Left renal cortex interstitium (tissue), 4 donors: ENCODE measurements around the gene TOP3A. TPM values are rescaled to one million over a fixed set of nuclear protein-coding genes. Genes with fewer than 3 reads are reported as not detected.

Experiments
- DNase-seq, 4 donors: peaks; one replicate each; pipeline ENCODE4 v3.0.0-alpha.2; 2013; ENCODE audit warnings: low read depth in 4 of 4, low spot score in 2 of 4, missing footprints in 1 of 4
- polyA plus RNA-seq, 4 donors: library from polyadenylated mRNA; unstranded; fragments of 120-200 nt; gene quantifications; one replicate each; pipeline ENCODE4 v1.2.1, GENCODE V29; 2013; ENCODE audit not compliant: insufficient read length in 4 of 4

Gene TOP3A
- polyA plus RNA-seq, 4 donors: 38.1 to 60.8 (median 45.2) TPM

DNA sequence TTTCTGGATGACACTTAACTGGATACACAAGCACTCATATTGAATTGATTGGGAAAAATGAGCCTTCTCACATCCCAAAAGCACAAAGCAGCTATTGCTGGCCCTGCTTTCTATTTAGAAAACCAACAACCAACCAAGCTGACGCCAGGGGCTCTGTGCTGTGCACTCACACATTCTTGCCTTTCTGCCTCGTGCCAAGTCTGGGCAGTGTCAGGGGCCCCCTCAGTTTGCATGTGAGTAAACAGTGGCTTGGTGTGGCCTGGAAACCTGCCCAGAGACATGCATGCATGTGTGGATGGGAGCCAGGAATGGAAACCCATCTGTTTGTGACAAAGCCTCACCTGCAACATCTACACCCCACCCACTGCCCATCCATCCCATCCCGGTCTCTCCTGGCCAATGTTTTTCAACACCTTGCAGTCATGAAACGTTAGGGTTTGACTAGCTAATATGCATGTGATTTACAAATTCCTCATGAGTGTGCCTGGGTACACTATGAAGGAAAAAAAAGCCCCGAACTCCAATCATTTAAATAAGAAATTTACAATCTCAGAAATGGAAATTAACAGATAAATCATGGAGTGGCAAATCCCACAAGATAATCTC is 33.9 kb downstream of the TOP3A start:
- no peak for DNase-seq

DNA sequence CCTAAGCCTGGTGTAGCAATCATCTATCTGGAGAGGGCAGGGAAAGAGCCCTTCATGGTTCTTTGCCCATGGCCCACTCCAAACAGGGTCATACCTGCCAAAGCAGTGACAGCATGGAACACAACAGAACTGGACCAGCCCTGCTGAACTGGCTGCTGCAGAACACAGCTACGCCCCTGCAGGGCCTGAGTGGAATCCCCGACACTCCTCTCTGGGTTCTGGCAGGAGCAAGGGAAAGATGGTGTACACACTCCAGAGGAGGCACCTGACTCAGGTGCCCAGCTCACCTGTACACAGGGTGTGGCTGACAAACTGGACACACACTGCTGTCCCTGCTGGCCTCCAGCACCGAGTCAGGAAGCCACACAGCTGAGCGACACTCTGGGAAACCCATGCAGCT is 34.5 kb downstream of the TOP3A start:
- no peak for DNase-seq

DNA sequence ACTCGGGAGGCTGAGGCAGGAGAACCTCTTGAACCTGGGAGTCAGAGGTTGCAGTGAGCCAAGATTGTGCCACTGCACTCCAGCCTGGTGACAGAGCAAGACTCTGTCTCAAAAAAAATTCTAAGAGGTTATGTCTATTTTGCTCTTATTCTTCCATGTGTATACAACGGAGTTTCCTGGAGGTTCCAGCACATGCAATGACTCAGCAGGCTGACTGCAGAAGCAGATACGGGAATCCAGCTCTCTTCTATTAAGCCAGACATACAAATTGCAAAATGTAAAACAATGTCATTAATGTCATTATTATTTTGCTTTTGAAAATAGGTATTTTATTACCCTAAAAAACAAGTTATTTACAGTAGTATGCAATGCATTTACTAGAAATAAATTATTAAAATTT is 35.9 kb downstream of the TOP3A start:
- DNase-seq: no peak

DNA sequence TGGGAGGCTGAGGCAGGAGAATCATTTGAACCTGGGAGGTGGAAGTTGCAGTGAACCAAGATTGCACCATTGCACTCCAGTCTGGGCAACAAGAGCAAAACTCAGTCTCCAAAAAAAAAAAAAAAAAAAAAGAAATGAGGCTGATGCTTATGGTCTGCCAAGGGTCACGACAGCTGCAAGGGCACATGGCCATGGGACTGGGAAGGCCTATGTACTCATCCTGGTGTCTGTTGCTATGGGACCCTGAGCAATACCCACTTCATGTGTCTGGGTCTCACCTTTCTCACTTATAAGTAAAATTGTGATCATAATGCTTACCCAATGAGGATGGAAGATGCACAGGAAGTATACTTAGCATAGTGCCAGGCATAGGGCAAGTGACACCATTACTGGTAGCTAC is 37.7 kb downstream of the TOP3A start:
- DNase-seq: no peak

DNA sequence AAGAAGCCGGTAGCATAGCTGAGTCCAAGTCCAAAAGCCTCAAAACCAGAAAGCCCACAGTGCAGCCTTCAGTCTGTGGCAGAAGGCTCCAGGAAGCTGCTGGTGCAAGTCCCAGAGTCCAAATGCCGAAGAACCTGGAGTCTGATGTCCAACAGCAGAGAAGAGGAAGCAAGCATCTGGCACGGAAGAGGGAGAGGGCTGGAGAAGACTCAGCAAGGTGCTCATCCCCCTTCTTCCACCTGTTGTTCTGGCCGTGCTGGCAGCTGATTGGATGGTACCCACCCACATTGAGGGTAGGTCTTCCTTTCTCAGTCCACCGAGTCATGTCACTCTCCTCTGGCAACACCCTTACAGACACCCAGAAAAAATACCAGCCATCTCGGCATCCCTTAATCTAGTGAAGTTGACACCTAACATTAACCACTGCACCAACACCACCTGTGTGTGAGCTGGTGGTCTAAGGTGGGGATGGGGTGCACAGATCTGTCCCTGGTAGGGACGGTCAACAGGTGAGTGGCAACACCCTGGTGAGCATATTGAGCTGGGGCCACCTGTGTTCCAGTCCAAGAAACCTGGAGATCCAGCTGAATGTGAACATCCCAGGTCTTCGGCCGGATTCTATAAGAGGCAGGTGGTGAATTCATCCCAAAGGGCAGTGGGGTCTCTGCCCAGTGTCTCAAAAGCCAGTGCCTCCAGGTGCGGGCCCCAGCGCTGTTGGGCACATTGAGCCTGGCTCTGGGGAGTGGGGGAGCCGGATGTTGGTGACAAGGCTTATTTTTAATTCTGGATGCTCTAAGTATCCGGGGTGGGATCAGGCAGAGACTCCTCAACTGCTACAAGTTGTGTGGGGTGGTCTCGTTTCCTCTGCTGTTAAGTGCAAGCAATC is 44.5 kb downstream of the TOP3A start:
- DNase-seq: no peak

DNA sequence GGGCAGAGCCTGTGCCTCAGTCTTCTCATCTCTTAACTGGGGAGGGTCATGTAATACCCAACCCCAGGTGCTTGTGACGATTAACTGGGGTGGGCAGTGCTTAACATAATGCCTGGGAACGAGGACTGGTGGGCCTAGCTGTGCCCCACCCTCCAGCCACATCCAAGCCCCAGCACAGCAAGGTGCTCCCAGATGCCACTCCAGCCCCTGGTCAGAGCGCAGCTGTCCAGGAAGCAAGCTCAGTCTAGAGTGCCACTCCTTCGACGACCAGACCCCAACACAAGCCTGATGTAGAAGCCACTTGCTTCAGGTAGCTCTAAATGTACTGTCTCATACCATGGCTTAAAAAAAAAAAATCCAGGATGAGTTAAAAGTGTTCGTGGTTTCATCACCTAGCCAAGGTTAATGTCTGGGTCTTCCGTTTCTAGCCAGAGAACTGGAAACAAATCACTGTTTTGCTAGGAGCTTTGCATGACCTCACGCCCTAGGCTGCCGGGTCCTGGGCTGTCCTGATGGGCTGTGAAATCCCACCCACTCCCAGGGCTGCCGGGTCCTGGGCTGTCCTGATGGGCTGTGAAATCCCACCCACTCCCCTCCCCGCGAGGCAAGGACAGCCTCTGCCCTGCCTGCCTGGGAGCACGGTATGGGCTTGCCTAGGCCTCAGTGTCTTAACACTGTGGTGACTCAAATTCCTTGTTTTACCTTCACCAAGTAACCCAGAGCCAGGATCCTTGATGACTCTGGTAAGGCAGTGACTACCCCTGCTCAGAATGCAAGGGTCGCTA is 46.7 kb downstream of the TOP3A start:
- DNase-seq: no peak

DNA sequence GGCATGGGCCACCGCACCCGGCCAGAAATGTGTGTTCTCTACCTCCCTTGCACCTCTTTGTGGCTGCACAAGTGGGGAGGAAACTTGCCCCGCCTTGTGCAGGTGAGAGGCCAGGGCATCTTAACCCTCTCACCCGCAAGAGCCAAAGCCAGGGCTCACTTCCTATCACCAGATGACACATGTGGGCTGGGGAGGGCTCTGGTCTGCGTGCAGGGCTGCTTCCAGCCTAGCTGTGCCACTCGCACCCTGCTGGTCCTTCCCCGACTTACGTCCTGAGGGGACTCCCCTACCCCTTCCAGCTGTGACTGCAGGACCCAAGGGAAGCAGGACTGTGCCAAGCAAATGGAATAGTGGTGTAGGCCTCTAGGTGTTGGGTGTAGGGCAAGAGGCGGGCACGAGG is 47.4 kb downstream of the TOP3A start:
- no peak for DNase-seq

DNA sequence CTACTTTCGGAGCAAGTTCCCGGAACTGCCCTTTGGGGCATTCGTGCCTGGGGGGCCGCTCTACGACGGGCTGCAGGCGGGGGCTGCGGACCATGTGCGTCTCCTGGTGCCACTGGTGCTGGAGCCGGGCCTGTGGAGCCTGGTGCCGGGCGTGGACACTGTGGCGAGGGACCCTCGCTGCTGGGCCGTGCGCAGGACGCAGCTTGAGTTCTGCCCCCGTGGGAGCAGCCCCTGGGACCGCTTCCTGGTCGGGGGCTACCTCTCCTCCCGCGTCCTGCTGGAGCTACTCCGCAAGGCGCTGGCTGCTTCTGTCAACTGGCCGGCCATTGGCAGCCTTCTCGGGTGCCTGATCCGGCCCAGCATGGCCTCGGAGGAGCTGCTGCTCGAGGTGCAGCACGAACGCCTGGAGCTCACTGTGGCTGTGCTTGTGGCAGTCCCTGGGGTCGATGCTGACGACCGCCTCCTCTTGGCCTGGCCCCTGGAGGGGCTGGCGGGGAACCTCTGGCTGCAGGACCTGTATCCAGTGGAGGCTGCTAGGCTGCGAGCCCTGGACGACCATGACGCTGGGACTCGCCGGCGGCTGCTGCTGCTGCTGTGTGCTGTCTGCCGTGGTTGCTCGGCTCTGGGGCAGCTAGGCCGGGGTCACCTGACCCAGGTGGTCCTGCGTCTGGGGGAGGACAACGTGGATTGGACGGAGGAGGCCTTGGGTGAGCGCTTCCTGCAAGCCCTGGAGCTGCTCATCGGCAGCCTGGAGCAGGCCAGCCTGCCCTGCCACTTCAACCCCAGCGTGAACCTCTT is 50.7 kb downstream of the TOP3A start:
- no peak for DNase-seq

DNA sequence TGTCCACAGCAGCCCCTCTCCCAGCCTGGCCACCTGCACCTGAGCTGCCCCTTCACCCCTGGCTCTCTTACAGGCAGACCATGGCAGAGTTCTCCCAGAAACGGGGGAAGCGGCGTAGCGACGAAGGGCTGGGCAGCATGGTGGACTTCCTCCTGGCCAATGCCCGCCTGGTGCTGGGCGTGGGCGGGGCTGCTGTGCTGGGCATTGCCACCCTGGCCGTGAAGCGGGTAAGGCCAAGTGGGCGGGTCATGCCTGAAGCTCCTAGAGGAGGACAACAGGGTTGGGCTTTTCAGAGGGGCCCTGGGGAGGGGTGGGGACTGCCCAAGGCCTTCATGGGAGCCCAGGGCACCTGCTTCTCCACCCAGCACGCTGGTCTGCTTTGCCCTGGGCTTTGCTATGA is 52.2 kb downstream of the TOP3A start:
- DNase-seq: no peak

DNA sequence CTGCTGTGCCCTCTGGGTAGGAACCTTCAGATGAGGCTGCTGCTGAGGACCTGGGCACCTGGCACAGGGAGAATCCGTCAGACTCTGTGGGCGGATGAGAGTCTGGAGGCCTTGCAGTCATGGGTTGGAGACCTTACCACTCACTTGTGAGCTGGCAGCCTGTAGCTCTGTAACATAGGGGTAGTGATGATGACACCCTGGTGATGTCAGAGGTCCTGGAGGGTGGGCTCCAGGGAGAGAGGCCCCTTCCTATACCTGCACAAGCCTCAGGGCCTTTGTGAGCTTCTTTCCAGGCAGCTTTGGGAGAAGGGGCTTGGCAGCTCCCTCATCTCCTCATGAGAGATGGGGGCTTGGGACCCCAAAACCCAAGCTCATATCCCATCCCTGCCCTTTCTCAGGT is 52.7 kb downstream of the TOP3A start:
- DNase-seq: no peak

DNA sequence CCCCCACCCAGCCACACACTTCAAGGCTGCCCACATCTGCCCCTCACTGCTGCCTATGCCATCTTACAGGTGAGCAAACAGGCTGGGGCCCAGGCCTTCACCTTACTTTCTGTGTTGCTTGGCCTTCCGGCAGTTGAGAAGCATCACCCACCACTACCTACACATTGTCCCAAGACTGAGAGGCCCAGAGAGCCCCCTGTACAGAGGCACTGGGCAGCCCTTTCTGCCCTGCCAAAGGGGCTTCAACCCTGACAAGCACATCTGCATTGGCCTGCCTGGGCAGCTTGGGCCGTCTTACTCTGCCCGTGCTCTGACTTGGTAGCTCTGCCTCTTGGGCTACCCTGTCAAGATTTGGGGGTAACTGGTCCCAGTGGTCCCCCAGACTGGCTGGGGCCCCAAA is 53.1 kb downstream of the TOP3A start:
- no peak for DNase-seq

DNA sequence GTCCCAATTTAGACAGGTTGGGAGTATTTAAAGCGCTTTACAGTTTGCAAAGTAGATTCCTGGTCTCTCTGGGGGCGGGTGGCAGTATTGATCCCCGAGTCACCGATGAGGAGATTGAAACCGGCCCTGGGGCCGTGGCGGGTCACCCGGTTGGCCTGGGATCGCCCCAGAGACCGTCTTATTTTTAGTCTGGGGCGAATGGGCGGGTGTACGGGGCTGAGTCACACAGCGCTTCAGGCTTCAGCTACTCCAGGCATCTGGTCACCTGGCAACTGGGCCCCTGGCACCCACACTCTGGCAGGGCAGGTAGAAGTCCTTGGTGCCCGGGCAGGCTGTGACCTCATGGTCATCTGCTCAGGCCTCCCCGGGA is 53.7 kb downstream of the TOP3A start:
- no peak for DNase-seq

DNA sequence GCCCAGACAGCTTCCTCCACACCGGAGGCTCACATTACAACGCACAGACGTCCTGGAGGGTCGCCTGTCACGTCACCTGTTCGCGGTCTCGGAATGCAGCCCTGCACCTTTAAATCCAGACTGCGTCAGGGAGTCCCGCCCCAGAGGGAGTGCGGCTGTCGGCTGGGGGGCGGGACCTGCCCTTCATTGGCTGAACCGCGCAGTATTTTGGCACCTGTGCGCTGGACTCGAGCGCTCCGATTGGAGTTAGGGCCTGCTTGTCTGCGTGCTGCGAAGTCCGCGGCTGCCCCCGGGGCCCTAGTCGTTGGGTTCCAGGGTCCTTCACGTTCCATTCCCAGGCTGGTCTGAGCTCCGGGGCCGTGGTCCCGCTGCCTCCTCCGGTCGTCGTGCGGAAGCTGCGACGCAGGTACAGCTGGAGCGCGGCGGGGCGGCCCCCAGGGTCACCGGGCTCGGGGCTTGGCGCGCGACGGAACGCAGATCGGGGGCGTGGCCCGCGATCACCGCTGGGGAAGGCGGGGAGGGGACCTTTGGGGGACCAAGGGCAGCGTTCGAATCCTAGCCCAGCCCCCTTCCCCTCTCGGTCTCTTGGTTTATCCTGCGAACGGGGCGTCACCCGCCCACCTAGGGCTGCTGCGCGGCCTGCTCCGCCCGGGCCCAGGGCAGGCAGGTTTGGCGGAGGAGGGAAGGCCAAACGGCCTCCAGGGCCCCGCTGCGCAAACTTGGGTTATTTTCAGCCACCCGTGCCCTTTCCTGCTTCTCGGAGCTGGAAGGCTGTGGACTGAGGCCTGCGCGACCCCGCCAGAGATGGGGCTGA is 54.3 kb downstream of the TOP3A start, which contains the start of gene MIEF2:
Gene MIEF2, plus strand, starts transcription at position 331 of the 814 bp plus-strand sequence. CDS start 2,059 bp downstream, outside the sequence.
- peak; percentile 81 to 90 (median 84) for DNase-seq

DNA sequence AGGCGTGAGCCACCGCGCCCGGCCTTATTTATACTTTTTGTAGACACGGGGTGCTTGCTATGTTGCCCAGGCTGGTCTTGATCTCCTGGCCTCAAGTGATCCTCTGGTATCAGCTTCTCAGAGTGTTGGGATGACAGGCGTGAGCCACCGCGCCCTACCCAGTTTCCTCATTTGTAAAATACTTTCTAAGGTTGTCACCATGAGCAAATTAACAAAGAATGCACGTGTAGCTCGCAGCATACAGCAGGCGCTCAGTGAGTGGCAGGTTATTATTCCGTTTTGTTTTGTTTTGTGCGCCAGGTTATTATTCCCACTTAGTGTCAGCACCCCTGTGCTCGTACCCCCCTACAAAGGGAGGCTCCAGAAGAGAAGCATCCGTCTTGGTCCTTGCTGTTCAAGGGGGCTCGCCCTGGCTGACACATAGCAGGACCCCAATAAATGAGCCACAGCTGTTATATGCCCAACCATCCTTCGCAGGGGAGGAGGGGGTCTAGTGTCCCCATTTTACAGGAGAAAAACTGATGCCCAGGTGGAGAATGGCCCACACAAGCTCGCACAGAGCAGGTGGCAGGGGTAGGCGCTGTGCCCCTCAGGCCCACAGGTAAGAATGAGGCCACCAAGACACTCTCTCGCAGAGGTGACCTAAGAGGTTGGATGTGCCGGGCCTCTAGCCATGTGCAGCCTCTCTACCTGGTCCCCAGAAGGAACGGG is 55.0 kb downstream of the TOP3A start:
- no peak for DNase-seq

DNA sequence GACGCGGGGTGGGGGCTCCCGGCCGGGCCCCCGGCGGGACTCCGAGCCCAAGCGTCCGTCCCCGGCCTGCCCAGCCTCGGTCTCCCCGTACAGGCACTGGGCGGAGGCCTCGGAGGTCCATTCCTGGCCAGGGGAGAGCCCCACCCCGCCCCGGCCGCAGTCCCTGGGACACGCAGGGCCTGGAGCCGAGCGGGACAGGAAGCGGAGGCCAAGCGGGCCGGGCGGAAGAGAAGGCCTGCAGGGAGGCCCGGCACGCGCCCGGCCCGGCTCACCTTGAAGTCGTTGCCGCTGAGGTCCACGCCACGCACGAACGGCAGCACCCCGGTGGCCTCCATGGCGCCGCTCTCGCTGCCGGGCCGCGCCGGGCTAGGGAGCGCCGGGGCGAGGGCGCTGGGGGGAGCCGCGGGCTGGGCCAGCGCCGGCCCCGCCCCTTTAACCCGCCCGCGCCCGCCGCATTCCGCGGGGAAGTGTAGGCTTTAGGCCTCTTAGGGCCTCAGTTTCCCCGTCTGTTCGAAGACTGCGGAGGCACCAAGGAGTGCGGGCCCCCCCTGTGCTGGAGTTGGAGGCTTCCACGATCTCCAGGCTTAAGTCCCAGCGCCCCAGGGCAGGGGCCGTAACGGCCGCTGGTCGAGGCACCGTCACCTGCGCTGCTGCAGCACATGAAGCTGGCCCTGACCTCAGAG is 56.3 kb downstream of the TOP3A start, which contains the start of gene FLII:
Gene FLII, minus strand, starts transcription at position 383 of the 683 bp plus-strand sequence. Its CDS starts 48 bp downstream, at position 335.
- DNase-seq: peak in 1 of 4 donors; percentile 34

DNA sequence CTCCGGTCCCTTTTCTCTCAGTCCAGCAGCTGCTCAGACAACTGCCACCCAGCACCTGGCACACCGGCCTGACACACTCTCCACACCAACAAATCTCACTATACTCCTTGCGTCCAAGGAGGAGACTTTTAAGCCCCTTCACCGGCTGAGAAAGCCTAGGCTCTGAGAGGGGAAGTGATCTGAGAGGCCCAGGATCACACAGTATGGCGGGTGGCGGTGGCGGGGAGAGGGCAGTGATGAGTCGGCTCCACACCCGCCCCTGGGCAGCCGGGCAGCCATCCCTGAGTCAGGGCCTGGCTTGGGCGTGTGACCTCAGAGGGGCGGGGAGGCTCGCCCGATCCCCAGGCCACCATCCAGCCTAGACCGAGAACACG is 56.8 kb downstream of the TOP3A start:
- DNase-seq: no peak

DNA sequence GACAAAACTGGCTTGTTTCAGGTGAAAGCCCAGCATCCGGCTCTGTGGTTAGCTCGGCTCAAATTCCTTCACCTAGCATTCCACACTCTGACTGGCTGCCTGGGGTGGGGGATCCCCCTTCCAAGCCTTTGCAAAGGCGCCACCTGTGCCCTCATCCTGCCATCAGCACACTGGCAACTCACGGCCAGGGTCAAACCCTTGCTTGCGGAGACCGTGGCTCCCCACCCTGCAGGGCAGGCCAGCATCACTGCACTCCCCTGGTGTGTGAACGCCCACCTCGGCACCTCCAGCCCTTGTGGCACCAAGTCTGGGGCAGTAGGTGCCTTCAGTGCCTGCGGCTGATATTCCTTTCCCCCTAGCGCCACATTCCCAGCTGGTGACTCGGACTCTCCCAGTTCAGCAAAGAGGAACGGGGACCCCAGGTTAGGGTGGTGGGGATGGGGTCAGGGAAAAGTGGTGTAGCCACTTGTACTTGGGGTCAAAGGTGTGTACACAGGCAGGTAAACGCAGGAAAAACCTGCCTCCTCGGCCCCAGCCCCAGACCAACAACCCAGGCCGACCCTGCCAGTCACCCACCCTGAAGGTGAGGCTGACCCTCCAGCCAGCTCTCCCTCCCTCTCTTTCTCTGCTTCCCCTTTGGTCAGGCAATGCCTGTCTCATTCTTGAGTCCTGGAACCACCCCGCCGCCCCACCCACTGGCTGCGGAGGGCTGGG is 57.4 kb downstream of the TOP3A start:
- DNase-seq: no peak

DNA sequence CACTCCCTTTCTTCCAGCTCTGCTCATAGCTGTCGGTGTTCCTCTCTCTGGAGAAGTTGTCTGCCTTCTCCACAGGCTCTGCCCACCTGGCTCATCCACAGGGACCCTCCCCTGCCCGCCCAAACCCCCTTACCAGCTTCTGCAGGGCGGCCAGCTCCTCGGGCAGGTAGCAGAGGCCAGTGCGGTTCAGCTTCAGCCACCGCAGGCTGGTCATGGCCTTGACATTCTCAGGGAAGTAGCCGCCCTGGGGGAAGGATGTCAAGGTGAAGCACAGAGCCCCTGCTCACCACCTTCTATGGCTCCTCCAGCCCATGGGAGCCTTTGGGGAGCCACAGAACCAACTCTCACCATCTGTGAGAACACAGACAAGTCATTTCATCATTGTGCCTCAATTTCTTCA is 58.0 kb downstream of the TOP3A start:
- DNase-seq: no peak
